HK-2 (cell line): Measurements from ENCODE around the gene CDKN1A.
A peak's percentile ranks its signal among the peaks of the same experiment; 100 is the strongest.

ENCODE experiments used
- DNase-seq: peaks from one replicate; pipeline ENCODE4 v3.0.0-alpha.2; 2018; ENCODE audit not compliant: unreplicated experiment

The CDKN1A gene

DNA sequence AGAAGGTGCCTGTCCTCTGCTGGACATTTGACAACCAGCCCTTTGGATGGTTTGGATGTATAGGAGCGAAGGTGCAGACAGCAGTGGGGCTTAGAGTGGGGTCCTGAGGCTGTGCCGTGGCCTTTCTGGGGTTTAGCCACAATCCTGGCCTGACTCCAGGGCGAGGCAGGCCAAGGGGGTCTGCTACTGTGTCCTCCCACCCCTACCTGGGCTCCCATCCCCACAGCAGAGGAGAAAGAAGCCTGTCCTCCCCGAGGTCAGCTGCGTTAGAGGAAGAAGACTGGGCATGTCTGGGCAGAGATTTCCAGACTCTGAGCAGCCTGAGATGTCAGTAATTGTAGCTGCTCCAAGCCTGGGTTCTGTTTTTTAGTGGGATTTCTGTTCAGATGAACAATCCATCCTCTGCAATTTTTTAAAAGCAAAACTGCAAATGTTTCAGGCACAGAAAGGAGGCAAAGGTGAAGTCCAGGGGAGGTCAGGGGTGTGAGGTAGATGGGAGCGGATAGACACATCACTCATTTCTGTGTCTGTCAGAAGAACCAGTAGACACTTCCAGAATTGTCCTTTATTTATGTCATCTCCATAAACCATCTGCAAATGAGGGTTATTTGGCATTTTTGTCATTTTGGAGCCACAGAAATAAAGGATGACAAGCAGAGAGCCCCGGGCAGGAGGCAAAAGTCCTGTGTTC, 1.3 kb upstream of the CDKN1A start:
- DNase-seq: no peak

DNA sequence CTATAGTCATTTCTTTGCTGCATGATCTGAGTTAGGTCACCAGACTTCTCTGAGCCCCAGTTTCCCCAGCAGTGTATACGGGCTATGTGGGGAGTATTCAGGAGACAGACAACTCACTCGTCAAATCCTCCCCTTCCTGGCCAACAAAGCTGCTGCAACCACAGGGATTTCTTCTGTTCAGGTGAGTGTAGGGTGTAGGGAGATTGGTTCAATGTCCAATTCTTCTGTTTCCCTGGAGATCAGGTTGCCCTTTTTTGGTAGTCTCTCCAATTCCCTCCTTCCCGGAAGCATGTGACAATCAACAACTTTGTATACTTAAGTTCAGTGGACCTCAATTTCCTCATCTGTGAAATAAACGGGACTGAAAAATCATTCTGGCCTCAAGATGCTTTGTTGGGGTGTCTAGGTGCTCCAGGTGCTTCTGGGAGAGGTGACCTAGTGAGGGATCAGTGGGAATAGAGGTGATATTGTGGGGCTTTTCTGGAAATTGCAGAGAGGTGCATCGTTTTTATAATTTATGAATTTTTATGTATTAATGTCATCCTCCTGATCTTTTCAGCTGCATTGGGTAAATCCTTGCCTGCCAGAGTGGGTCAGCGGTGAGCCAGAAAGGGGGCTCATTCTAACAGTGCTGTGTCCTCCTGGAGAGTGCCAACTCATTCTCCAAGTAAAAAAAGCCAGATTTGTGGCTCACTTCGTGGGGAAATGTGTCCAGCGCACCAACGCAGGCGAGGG, 594 bp upstream of the CDKN1A start:
- no peak for DNase-seq

DNA sequence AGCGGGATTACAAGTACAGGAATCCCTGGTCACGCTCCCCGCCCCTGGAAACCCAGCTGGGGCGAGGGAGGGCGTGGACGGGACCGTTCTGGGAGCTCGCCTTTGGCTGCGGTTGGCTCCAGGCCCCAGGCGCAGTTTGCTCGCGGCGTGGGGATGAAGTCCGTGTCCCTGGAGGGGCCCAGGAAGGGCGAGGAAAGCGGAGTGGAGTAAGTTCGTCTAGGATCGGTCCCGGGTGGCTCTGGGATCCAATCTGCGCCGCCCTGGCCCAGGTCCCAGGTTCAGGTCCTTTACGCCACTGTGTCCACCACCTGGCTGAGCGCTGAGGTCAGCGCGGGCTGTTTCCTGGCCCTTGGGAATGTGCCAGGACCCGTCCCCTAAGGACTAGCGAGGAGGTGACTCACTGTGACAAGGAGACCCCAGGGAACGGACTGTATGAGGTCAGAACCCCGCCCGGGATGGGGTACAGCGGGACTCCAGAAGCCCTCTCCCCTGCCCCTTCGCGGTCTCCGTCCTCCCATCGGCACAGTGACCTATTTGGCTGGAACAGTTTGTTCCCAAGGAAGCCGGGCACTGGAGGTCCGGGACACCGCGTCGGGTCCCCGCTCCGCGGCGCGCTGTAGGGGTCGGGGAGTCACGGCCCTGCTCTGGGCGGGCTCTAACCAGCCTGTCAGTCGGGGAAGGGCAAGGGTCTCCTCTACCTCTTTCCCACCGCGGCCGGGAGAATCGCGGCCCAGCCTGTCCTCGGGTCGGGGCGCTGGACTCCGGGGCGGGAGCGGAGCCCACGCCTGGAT, 724 bp downstream of the CDKN1A start:
- peak; percentile 69 for DNase-seq

DNA sequence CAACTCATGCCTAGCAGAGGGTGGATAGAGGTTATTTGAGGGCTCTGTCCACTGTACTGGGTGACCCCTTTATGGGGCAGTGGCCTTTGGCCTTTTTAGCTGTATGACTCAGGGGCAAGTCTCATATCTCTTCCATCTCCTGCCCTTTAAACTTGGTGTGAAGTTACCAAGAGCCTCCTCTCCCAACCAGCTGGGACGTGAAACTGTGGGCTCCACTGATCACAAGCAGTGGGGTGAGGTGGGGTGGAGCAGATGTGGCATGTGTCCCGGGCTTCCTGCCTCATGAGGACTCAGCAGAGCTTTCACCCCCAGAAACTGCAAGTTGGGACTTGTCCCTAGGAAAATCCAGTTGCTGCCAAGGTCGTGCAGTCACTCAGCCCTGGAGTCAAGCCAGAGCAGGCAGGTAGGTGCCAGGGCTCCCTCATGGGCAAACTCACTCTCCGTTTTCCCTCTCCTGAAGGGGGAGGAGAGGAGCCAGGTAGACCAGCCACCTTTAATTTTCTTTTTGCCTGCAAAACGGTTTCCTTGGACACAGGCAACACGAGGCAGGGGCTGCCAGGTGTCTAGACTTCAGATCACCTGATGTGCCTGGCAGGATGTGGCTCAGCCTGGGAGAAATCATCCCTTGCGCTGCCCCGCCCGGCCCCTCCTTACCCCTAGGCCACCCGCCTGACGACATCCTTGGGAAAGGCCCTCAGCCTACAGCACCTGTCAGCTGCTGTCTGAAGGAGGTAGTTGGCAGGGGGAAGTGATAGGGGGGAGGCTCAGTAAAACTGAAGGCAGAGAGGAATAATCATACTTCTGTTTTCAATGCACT, 4.0 kb downstream of the CDKN1A start:
- no peak for DNase-seq

DNA sequence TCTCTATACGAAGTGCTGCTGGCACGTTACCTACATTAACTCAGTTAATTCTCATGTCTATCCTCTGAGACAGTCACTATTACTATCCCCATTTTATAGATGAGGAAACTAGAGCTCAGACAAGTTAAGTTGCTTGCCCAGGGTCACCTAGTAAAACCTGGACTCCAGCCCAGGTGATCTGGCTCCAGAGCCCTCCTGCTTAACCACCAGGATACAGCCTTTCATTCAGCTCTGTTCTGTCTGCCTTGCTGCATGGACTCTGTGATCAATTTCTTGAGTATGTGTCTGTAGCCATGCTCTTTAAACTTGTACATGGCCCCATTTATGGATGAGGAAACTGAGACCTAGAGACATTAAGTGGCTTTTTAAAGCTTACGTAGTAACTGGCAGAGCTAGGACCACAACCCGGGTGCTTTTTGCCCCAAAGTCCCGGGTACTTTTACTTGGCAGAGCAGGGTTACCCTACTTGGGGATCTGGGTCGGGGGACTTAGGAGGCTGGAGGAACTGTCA, 4.7 kb downstream of the CDKN1A start:
- DNase-seq: no peak

DNA sequence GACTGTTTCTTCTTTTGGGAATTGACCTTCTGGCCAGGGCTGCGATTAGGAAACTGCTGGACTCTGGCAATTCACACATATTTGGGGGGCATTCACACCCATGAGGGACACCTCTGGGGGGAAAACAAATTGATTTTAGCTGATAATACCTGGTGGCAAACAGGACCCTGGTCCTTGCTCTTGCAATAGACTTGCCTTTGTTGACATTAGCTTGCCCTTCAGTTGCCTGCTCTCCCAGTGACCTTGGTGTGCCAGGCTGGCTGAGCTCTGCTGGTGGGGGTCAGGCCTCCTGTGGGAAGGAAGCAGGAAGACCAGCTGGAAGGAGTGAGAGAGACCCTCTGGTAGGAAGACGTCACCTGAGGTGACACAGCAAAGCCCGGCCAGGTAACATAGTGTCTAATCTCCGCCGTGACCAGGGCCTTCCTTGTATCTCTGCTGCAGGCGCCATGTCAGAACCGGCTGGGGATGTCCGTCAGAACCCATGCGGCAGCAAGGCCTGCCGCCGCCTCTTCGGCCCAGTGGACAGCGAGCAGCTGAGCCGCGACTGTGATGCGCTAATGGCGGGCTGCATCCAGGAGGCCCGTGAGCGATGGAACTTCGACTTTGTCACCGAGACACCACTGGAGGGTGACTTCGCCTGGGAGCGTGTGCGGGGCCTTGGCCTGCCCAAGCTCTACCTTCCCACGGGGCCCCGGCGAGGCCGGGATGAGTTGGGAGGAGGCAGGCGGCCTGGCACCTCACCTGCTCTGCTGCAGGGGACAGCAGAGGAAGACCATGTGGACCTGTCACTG, 5.3 kb downstream of the CDKN1A start:
- no peak for DNase-seq

DNA sequence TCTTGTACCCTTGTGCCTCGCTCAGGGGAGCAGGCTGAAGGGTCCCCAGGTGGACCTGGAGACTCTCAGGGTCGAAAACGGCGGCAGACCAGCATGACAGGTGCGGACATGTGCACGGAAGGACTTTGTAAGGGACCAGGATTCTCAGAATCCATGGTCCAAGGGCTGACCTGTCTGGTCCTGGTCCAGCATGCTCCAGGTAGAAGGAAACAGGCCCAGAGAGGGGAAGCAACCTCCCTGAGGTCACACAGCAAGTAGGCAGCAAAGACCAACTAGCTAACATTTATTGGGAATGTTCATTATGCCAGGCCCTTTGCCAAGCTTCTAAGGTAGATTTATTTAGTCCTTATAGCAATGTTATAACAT, 5.9 kb downstream of the CDKN1A start:
- DNase-seq: no peak

DNA sequence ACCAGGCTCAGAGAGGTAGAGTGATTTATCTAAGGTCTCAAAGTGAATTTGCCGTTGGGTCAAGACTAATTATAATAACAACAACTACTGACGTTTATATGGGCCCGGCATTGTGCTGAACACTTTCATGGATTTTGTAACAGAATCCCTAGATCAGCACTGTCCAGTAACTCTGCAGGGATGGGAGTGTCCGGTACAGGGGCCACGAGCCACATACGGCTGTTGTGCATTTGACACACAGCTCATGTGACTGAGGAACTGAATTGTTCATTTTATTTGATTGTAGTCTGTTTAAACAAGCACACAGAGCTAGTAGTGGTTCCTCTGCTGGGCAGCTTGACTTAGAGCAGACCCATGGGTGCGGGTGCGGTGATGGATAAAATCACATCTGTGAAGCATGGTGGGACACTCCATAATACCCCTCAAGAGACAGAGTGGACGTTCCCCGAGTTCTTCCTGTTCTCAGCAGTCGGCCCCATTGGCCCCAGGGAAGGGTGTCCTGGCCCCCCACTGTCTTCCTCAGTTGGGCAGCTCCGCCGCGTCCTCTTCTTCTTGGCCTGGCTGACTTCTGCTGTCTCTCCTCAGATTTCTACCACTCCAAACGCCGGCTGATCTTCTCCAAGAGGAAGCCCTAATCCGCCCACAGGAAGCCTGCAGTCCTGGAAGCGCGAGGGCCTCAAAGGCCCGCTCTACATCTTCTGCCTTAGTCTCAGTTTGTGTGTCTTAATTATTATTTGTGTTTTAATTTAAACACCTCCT, 6.8 kb downstream of the CDKN1A start:
- DNase-seq: no peak

DNA sequence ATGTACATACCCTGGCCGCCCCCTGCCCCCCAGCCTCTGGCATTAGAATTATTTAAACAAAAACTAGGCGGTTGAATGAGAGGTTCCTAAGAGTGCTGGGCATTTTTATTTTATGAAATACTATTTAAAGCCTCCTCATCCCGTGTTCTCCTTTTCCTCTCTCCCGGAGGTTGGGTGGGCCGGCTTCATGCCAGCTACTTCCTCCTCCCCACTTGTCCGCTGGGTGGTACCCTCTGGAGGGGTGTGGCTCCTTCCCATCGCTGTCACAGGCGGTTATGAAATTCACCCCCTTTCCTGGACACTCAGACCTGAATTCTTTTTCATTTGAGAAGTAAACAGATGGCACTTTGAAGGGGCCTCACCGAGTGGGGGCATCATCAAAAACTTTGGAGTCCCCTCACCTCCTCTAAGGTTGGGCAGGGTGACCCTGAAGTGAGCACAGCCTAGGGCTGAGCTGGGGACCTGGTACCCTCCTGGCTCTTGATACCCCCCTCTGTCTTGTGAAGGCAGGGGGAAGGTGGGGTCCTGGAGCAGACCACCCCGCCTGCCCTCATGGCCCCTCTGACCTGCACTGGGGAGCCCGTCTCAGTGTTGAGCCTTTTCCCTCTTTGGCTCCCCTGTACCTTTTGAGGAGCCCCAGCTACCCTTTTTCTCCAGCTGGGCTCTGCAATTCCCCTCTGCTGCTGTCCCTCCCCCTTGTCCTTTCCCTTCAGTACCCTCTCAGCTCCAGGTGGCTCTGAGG, 7.6 kb downstream of the CDKN1A start:
- no peak for DNase-seq

DNA sequence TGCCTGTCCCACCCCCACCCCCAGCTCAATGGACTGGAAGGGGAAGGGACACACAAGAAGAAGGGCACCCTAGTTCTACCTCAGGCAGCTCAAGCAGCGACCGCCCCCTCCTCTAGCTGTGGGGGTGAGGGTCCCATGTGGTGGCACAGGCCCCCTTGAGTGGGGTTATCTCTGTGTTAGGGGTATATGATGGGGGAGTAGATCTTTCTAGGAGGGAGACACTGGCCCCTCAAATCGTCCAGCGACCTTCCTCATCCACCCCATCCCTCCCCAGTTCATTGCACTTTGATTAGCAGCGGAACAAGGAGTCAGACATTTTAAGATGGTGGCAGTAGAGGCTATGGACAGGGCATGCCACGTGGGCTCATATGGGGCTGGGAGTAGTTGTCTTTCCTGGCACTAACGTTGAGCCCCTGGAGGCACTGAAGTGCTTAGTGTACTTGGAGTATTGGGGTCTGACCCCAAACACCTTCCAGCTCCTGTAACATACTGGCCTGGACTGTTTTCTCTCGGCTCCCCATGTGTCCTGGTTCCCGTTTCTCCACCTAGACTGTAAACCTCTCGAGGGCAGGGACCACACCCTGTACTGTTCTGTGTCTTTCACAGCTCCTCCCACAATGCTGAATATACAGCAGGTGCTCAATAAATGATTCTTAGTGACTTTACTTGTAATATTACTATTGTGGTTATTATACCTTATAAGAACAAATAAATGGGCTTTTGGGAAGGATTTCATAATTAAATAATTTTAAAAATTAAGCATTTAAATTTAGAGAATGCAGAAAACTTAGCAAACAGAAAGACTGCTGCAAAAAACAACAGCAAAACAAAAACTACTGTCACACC, 8.4 kb downstream of the CDKN1A start:
- DNase-seq: no peak

DNA sequence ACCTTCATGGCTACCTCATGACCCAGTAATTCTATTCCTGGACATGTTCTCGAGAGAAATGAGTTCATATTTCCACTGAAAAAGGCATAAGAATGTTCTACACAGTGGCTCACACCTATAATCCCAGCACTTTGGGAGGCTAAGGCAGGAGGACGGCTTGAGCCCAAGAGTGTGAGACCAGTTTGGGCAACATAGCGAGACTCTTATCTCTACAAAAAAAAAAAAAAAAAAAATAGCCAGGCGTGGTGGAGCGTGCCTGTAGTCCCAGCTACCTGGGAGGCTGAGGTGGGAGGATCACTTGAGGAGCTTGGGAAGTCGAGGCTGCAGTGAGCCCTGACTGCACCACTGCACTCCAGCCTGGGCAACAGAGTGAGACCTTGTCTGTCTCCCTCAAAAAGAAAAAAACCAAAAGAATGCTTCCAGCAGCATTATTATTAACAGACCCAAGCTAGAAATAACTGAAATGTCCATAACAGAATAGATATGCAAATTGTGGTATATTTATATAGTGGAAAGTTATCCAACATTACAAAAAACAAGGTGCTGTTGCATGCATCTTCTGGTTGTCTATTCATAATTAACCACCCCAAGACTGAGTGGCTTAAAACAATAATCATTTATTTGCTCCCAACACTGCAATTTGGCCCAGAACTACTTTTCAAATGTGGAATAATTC, 9.7 kb downstream of the CDKN1A start:
- DNase-seq: no peak

DNA sequence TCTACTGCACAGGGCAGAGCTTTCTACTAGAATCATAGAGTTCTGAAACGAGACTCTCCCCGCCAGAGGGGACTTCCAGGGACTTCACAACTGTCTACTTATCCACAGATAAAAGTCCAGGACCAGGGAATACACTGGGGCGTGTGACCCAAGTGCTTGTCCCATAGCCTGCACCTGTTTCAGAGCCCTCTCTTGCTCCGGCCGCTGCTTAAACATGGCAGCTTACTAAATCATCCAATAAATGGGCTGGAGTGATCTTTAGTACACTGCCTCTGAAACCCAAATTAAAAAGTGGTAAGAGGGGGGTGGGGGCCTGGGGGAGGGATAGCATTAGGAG, 10.2 kb downstream of the CDKN1A start:
- no peak for DNase-seq

DNA sequence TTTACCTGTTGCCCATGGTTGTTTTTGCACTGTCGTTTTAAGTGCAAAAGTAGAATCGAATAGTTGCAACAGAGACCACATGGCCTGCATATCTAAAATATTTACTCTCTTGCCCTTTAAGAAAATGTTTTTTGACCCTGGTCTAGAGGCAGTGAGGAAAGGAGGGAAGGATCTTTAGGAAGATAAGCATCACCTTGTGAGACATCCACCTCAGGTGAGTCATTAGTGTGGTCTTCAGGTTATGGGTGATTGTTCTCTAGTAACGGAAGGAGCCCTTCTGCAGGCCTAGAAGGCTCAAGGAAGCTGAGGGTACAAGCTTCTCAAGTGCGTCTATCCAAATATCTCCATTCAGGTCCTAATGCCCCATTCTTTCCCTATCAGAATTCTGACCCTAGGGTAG, 12.5 kb downstream of the CDKN1A start:
- DNase-seq: no peak

DNA sequence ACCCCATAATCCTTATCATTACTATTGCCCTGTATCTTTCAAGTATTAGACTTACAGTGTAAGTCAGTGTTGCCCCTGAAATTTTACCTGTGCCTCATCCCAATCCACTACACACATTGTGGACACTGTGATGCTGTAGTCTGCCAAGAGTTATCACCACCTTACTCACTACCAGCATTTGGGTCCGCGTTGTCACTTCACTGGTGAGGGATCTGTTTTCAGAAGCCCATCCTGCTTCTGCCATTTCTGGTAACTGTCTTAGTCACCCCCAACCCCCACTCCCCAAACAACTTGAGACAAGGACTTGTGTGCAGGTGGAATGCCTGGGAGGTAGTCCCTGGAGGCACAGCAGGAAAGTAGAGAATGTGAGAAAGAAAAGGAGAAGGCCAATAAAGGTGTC, 13.1 kb downstream of the CDKN1A start:
- DNase-seq: no peak

DNA sequence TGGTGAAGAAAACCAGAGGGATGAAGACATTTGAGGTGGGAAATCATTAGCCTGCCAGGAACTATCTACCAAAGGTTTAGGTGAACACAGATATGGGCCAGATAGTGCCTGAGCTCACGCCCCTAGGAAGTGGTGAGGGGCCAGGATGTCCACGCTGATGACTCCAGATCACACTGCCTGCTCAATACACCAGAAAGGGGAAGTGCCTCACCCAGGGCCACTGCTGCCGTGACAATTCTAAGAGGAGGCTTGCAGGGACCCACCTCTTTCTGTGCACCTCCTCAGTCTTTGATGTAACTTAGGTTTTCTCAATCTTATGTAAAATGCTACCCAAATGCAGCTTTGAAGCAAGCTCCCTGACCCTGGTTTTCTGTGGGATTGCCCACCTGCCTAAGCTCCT, 13.7 kb downstream of the CDKN1A start:
- DNase-seq: no peak

DNA sequence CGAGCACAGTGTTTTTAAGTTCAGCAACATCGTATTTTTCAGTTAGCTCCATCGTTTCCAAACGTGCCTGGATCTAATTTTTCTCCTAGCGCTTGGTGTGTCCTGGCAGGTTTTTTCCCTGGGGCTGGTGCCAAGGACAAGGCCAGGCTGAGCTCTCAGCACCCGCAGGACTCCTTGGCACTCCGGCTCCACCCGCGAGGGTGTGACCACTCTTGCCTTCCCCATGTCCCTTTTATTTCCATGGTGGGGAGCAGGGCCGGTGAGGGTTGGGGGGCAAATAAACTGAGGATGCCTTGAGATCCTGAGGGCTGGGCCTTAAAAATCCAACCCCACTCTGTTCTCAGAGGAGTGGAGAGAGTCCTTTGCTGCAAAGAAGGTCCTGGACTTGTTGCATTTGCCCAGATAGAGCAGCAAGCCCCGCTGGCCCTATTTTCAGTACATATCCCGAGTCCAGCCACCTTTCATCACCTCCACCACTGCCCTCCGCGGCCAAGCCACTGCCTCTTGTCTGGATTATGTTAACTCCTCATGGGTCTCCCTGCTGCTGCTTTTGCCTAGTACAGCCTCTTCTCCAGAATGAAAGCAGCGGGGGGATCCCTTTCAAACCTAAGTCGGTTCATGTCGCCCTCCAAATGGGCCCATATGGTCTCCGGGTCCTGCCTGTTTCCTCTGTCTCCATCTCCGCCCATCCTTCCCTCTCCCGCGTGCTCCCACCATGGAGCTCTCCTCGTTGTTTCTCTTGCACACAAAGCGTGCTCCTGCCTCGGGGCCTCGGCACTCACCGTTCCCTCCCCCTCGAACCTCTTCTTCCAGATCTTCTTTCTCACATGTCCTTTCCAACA, 14.6 kb downstream of the CDKN1A start:
- no peak for DNase-seq

DNA sequence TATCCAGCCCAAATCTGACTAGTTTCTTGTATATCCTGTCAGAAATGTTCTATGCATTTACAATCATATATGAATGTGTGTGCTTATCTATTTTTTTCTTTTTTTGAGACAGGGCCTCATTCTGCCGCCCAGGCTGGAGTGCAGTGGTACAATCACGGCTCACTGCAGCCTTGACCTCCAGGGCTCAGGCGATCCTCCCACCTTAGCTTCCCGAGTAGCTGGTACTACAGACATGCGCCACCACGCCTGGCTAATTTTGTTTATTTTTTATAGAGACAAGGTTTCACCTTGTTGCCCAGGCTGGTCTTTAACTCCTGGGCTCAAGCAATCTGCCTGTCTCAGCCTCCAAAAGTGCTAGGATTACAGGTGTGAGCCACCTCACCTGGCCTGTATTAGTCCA, 16.1 kb downstream of the CDKN1A start:
- DNase-seq: no peak
